Activated naive CD8-positive, alpha-beta T cell treated with anti-CD3 and anti-CD28 coated beads, Interleukin-2, amount 50 U/mL, for 24 hours (primary cell): ENCODE data around the gene TMEM207.

Source experiments
- ATAC-seq: fragments of 150-1000 bp; cut with Tn5 transposase; one replicate; pipeline ENCODE4 v1.10.0; 2021
- DNase-seq: peaks from one replicate; pipeline ENCODE4 v3.0.0; 2021
- H3K27ac Mint-ChIP-seq: one replicate; pipeline ENCODE4 v1.8.0; 2021; ENCODE audit warnings: mild to moderate bottlenecking, mixed read lengths
- H3K27me3 Mint-ChIP-seq: one replicate; pipeline ENCODE4 v1.8.0; 2021; ENCODE audit warnings: mixed read lengths
- H3K36me3 Mint-ChIP-seq: one replicate; pipeline ENCODE4 v1.8.0; 2021; ENCODE audit warnings: low read depth, mixed read lengths
- H3K4me1 Mint-ChIP-seq: one replicate; pipeline ENCODE4 v1.8.0; 2021; ENCODE audit warnings: mixed read lengths
- H3K4me3 Mint-ChIP-seq: one replicate; pipeline ENCODE4 v1.8.0; 2021; ENCODE audit warnings: mild to moderate bottlenecking, moderate library complexity, mixed read lengths
- H3K9me3 Mint-ChIP-seq: one replicate; pipeline ENCODE4 v1.8.0; 2021; ENCODE audit warnings: mixed read lengths

Gene TMEM207

GRCh38 chr3:190429681-190430080 lies 20.0 kb downstream of the TMEM207 start:
- no peak for DNase-seq

GRCh38 chr3:190426806-190427507 lies 22.7 kb downstream of the TMEM207 start:
- no peaks in the 10 kb centered on the region for H3K27me3 Mint-ChIP-seq
- ATAC-seq = no peak
- H3K4me3 Mint-ChIP-seq = no peak overlapping the region
- no peaks in the 10 kb centered on the region for H3K36me3 Mint-ChIP-seq
- DNase-seq = no peak
- H3K27ac Mint-ChIP-seq = no peak overlapping the region
- no peaks in the 10 kb centered on the region for H3K9me3 Mint-ChIP-seq
- peaks cover 2% of the 10 kb centered on the region for H3K4me1 Mint-ChIP-seq

More at GRCh38 chr3:190429681-190430080, 20.0 kb downstream of the TMEM207 start:
- no peaks in the 10 kb centered on the region for H3K36me3 Mint-ChIP-seq
- no peaks in the 10 kb centered on the region for H3K4me1 Mint-ChIP-seq
- no peak overlapping the region for H3K27ac Mint-ChIP-seq
- peaks cover 8% of the 10 kb centered on the region for H3K27me3 Mint-ChIP-seq
- ATAC-seq = no peak
- no peak overlapping the region for H3K4me3 Mint-ChIP-seq
- no peaks in the 10 kb centered on the region for H3K9me3 Mint-ChIP-seq

DNA sequence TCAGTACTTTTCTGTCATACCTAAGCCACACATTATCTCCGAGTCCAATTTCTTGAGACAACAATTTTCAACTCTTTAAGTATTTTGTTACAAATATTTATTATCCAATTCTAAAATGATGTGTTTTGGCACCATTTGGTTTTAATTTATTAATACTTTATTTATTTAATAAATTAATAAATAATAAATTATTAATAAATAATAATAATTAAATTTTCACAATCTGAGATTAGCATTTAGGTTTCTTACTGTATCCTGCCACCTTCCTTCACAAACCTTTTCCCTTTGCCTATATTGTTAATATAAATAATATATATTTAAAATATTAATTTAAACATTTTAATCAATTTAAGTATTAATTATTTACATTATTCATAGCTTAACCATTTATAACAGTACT lies 23.9 kb downstream of the TMEM207 start:
- DNase-seq (no peak), ATAC-seq (no peak)
- H3K36me3 Mint-ChIP-seq = no peaks in the 10 kb centered on the region
- H3K27me3 Mint-ChIP-seq = no peaks in the 10 kb centered on the region
- H3K27ac Mint-ChIP-seq = no peak overlapping the region
- no peaks in the 10 kb centered on the region for H3K9me3 Mint-ChIP-seq
- H3K4me3 Mint-ChIP-seq = no peak overlapping the region
- H3K4me1 Mint-ChIP-seq = peaks cover 2% of the 10 kb centered on the region

DNA sequence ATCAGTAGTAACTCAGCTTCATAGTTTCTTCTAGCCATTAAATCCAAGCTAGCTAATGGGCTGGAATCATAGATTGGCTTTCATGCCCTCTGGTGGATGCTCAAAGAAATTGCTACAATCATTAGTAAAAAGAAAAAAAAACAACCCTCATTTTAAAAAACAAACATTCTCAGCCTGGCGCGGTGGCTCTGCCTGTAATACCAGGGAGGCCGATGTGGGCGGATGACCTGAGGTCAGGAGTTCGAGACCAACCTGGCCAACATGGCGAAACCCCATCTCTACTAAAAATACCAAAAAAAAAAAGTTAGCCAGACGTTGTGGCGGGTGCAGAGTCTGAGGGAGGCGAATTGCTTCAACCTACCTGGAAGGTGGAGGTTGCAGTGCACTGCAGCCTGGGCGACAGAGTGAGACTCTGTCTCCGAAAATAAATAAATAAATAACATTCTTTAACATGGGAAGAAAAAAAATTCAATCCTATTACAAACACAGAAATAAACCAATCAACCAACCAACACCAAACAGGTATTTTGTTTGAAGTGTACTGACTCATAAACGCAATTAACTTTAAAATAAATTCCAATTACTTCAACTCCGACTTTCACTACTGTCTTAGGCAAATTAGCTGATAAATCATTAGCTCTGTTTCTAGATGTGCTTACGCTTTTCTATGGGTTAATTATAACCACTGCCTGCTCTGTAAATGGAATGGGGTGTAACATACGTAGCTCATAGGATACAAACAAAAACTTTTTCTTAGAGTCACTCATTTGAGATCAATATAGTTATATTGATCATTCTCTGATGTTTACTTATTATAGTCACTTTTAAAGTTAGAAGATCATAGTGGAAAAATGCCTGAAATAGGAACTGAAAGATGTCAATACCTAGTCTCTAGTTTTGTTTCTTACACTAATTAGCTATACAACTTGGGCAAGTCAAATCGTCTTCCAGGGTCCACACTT lies 24.9 kb downstream of the TMEM207 start:
- Mint-ChIP-seq H3K4me3 (peak overlapping the region; percentile 24), H3K4me1 (peaks cover 2% of the 10 kb centered on the region), H3K36me3 (no peaks in the 10 kb centered on the region), H3K9me3 (no peaks in the 10 kb centered on the region), H3K27ac (no peak overlapping the region), H3K27me3 (no peaks in the 10 kb centered on the region)
- ATAC-seq (peak; percentile 81), DNase-seq (peak; percentile 48)

- H3K4me3 Mint-ChIP-seq = no peak overlapping the region
- no peak for DNase-seq
- no peaks in the 10 kb centered on the region for H3K9me3 Mint-ChIP-seq
- peaks cover 2% of the 10 kb centered on the region for H3K4me1 Mint-ChIP-seq
- no peaks in the 10 kb centered on the region for H3K36me3 Mint-ChIP-seq
- no peaks in the 10 kb centered on the region for H3K27me3 Mint-ChIP-seq
- H3K27ac Mint-ChIP-seq = no peak overlapping the region
- ATAC-seq = no peak
Observed at GRCh38 chr3:190424108-190424477, 25.6 kb downstream of the TMEM207 start.

DNA sequence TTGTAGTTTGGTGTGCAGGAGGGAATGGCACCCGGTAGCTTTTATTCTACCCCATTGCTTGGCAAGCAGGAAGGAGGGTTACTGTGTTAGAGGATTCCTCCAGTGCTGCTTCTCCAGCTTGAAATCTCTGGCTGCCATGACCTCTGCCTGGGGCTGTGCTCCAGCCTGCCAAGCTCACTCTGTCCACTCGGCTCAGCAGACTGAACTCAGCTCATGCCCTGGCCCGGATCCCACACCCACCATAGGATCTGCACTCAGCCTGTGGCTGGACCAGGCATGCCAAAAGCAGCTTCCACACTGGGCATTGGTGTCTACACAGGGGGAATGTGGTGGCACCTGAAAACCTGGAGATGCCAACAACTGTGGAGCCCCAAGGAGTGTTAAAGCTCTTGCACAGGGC lies 35.4 kb downstream of the TMEM207 start:
- Mint-ChIP-seq H3K36me3 (peaks cover 2% of the 10 kb centered on the region), H3K4me3 (no peak overlapping the region), H3K4me1 (no peaks in the 10 kb centered on the region), H3K27ac (no peak overlapping the region), H3K27me3 (peaks cover 4% of the 10 kb centered on the region), H3K9me3 (peaks cover 10% of the 10 kb centered on the region)
- no peak for DNase-seq
- ATAC-seq = no peak

DNA sequence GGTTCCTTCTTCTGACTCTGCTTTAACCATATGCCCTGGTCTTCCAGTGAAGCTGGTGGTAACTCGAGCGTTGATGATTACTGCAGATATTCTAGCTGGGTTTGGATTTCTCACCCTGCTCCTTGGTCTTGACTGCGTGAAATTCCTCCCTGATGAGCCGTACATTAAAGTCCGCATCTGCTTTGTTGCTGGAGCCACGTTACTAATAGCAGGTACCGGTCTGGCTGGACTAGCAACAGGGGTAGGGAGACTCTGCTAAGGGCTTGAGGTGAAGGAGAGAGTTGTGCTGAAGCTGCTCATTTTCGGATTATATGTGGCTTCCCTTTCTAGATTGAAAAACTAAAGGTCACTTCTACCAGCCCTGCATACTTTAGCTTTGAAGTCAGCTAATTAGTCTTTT lies 45.0 kb downstream of the TMEM207 start:
- Mint-ChIP-seq H3K9me3 (no peaks in the 10 kb centered on the region), H3K27ac (no peak overlapping the region), H3K4me1 (no peaks in the 10 kb centered on the region), H3K4me3 (no peak overlapping the region), H3K27me3 (no peaks in the 10 kb centered on the region), H3K36me3 (no peaks in the 10 kb centered on the region)
- ATAC-seq (no peak), DNase-seq (no peak)

DNA sequence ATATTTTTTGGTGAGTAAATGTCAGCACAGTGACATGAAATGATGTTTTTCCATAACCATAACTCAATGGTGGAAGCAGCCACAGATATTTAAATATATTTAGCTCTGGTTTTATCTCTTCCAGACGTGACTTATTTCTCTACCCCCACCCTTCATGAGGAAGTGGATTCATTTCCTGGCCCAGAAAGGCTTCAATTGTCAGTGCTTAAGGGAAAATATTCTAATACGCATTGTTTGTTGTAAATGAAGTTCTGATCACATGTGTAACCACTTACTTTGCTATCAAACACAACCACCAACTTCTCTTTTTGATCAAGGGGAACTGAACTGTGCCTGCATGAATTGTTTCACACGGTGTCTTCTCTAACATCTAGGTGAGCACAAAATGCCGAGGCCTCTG lies 47.7 kb downstream of the TMEM207 start:
- no peaks in the 10 kb centered on the region for H3K4me1 Mint-ChIP-seq
- H3K27me3 Mint-ChIP-seq = no peaks in the 10 kb centered on the region
- DNase-seq = no peak
- H3K4me3 Mint-ChIP-seq = no peak overlapping the region
- H3K27ac Mint-ChIP-seq = no peak overlapping the region
- H3K36me3 Mint-ChIP-seq = no peaks in the 10 kb centered on the region
- H3K9me3 Mint-ChIP-seq = no peaks in the 10 kb centered on the region
- no peak for ATAC-seq

GRCh38 chr3:190399677-190400076 lies 50.0 kb downstream of the TMEM207 start:
- H3K9me3 Mint-ChIP-seq = no peaks in the 10 kb centered on the region
- no peak overlapping the region for H3K27ac Mint-ChIP-seq
- H3K27me3 Mint-ChIP-seq = no peaks in the 10 kb centered on the region
- no peak overlapping the region for H3K4me3 Mint-ChIP-seq
- H3K4me1 Mint-ChIP-seq = no peaks in the 10 kb centered on the region
- H3K36me3 Mint-ChIP-seq = no peaks in the 10 kb centered on the region
- DNase-seq = no peak
- no peak for ATAC-seq

DNA sequence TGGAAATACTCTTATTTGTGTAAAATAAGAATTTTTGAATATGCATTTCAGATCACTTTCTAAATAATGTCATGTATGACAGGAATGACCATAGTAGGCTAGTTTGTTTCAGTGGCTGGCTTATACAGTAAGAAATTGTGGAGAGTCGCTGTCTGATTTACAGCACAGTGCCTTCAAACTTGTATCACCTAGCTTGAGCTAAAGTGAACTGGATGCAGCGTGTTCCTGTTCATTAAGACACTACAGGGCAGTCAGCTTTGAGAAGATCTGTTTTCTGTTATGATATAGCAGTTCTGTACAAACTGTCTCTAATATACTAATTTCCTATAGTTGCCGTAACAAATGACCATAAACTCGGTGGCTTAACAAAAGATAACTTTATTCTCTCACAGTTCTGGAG lies 51.8 kb downstream of the TMEM207 start:
- ATAC-seq = no peak
- Mint-ChIP-seq H3K27me3 (no peaks in the 10 kb centered on the region), H3K4me3 (no peak overlapping the region), H3K27ac (no peak overlapping the region), H3K9me3 (no peaks in the 10 kb centered on the region), H3K36me3 (no peaks in the 10 kb centered on the region), H3K4me1 (no peaks in the 10 kb centered on the region)
- no peak for DNase-seq

DNA sequence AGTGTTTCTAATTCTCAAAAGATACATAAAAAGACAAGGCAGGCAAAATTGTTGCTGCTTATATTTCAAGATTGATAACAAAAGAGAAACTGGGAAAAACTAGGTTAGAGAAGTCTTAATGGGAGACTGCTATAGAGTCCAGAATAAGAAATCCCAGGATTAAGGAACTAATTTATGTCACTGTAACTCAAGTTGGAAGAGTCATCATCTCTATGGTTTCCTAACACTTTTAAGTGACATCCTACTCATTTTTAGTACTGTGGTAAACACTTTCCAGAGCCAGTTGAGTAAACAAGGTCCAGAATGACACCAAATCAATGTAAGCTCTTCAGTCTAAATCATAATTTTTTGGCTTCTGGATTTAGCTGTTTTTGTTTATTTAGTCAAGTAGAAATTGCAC lies 53.7 kb downstream of the TMEM207 start:
- Mint-ChIP-seq H3K27ac (no peak overlapping the region), H3K36me3 (no peaks in the 10 kb centered on the region), H3K27me3 (no peaks in the 10 kb centered on the region), H3K4me3 (no peak overlapping the region), H3K9me3 (no peaks in the 10 kb centered on the region), H3K4me1 (no peaks in the 10 kb centered on the region)
- ATAC-seq (no peak), DNase-seq (no peak)

GRCh38 chr3:190388703-190389102 lies 61.0 kb downstream of the TMEM207 start:
- Mint-ChIP-seq H3K9me3 (no peaks in the 10 kb centered on the region), H3K4me3 (no peak overlapping the region), H3K36me3 (no peaks in the 10 kb centered on the region), H3K27ac (no peak overlapping the region), H3K27me3 (no peaks in the 10 kb centered on the region), H3K4me1 (no peaks in the 10 kb centered on the region)
- ATAC-seq (no peak), DNase-seq (no peak)

DNA sequence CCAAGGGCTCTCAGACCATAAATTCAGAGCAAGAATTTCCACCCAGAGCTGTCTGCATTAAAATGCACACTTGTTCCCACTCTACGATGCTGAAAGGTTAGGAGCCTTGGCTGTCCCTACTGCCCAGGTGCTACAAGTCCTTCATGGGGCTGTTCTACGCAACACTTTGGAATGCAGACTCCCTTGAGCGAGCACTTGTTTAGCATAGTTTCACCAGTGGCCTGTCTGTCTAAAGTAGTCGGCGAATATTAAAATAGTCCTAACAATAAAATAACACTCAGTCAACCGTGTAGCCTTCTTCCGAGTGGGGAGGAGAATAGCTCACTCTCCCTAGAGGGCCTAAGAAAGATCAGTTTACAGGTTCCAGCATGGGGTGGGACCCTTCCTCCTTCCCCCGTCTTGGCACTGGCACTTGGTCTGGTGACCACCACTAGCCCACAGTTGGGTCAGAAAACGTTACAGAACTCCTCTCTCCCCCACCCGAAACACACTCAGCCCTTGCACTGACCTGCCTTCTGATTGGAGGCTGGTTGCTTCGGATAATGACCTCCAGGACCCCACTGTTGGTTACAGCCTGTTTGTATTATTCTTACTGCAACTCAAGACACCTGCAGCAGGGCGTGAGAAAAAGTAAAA lies 62.0 kb downstream of the TMEM207 start, which contains the start of gene CLDN16:
Gene CLDN16 (plus strand): TSS at position 586 of the 636 bp plus-strand sequence. CDS start 167 bp downstream, outside the sequence.
- H3K4me3 Mint-ChIP-seq = no peak within 1 kb of the TSS
- H3K27ac Mint-ChIP-seq = no peak within 1 kb of the TSS
- ATAC-seq (no peak), DNase-seq (no peak)
- H3K4me1 Mint-ChIP-seq = peaks cover under 1% of the 10 kb centered on the region
- no peaks in the 10 kb centered on the region for H3K27me3 Mint-ChIP-seq
- H3K36me3 Mint-ChIP-seq = no peaks in the 10 kb centered on the region
- H3K9me3 Mint-ChIP-seq = no peaks in the 10 kb centered on the region

DNA sequence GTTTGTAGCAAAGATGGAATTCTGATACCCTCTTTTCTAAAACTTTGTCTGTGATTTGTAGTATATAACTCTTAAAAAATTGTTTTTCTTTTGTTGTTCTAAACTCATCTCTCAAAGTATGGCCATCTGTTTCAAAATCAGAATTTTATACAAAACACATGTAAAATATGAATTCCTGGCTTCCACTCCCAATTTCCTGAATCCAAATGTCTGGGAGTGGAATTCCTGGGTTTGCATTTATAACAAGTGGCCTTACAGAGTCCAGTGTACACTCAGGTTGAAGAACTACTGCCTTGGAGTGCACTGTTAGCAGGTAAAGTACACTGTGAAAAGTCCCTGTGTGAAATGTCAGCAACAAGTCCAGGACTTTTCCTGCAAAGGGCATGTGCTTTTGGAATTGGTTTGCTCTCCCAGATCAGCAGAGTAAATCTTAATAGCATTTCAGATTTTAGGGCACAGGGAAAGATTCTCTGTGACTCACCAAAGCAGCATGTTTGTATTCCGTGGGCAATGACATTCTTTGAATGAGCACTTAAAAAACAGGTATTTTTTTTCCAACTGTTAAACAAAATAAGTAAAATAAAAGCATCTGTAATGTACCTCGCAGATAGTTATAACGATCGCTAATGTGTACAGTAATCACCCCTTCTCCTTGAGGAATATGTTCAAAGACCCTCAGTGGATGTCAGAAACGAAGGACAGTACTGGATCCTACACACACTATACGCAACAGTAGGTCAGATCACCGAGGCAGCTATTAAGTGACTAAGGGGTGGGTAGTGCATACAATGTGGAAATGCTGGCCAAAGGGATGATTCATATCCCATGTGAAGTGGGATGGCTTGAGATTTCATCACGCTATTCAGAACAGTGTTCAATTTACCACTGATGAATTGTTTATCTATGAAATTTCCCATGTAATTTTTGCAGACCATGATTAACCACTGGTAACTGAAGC lies 63.7 kb downstream of the TMEM207 start:
- ATAC-seq = no peak
- H3K36me3 Mint-ChIP-seq = no peaks in the 10 kb centered on the region
- peaks cover 2% of the 10 kb centered on the region for H3K27me3 Mint-ChIP-seq
- H3K4me3 Mint-ChIP-seq = no peak overlapping the region
- H3K9me3 Mint-ChIP-seq = no peaks in the 10 kb centered on the region
- no peak for DNase-seq
- peaks cover 11% of the 10 kb centered on the region for H3K4me1 Mint-ChIP-seq
- no peak overlapping the region for H3K27ac Mint-ChIP-seq
